Left lung (tissue), 10 donors: ENCODE results near the gene IL5RA. TPM values are rescaled to one million over a fixed set of nuclear protein-coding genes. Genes with fewer than 3 reads are reported as not detected.

Experiments
- ATAC-seq: fragments of 200-7000 bp; cut with Tn5 transposase; one replicate; pipeline ENCODE4 v1.9.1; 2020; ENCODE audit warnings: moderate library complexity
- DNase-seq, 4 donors: peaks; one replicate each; pipeline ENCODE4 v3.0.0-alpha.2; 2013 to 2020
- H3K27ac ChIP-seq, 2 donors: fragments of 200-600 bp; sonication (generic) in 1 of 2; one replicate each; pipeline versions ENCODE4 v1.5.0 to v1.8.0; 2020 to 2021
- H3K27me3 ChIP-seq, 2 donors: fragments of 200-600 bp; sonication (generic) in 1 of 2; one replicate each; pipeline versions ENCODE4 v1.5.0 to v1.8.0; 2020 to 2021
- H3K36me3 ChIP-seq, 2 donors: fragments of 200-600 bp; sonication (generic) in 1 of 2; one replicate each; pipeline versions ENCODE4 v1.5.0 to v1.8.0; 2020 to 2021
- H3K4me1 ChIP-seq, 2 donors: fragments of 200-600 bp; one replicate each; pipeline ENCODE4 v1.8.0; 2021
- H3K4me3 ChIP-seq, 2 donors: fragments of 200-600 bp; sonication (generic) in 1 of 2; one replicate each; pipeline versions ENCODE4 v1.5.0 to v1.8.0; 2020 to 2021; ENCODE audit warnings: mild to moderate bottlenecking in 1 of 2
- H3K9me3 ChIP-seq, 2 donors: fragments of 200-600 bp; sonication (generic) in 1 of 2; one replicate each; pipeline versions ENCODE4 v1.5.0 to v1.8.0; 2020 to 2021
- CTCF ChIP-seq, 2 donors: fragments of 200-600 bp; sonication (generic) in 1 of 2; IDR thresholded peaks; one replicate each; pipeline versions ENCODE4 v1.5.0 to v1.8.0; 2021; ENCODE audit warnings: antibody characterized with exemption in 2 of 2
- intact Hi-C, 2 donors: fragments of 100-400 bp; cut with DNase I; formaldehyde crosslinking; loops; one replicate each; pipeline versions ENCODE4 v1.11.2 to v1.14.2; 2022
- polyA plus RNA-seq, 6 donors: library from polyadenylated mRNA; unstranded; fragments of 120-200 nt; gene quantifications; one replicate each; pipeline ENCODE4 v1.2.1, GENCODE V29; 2013; ENCODE audit not compliant: insufficient read length in 6 of 6
- total RNA-seq, 2 donors: library from RNA; stranded (reverse); fragmentation: NEBNext Ultra II Directional; extraction: Animal tissue kit (Norgen Biotek cat#: 25700); gene quantifications; one replicate each; pipeline ENCODE4 v1.2.1, GENCODE V29; 2021
- donor health status: DM: no; HTN: yes; CAD: no.
- donor health status: DM: no; HTN: no; CAD: no.

Gene IL5RA
- total and polyA plus RNA-seq, 8 donors: 0.50 to 5.2 (median 2.9) TPM

GRCh38 chr3:3097958-3098357 is 12.2 kb downstream of the IL5RA start:
- no peak for DNase-seq
- Histone ChIP-seq H3K27ac (no peak overlapping the region), H3K4me1 (no peaks in the 10 kb centered on the region), H3K36me3 (no peaks in the 10 kb centered on the region), H3K9me3 (no peaks in the 10 kb centered on the region), H3K4me3 (no peak overlapping the region), H3K27me3 (no peaks in the 10 kb centered on the region)
- no peak for TF ChIP-seq CTCF (IDR thresholded peaks at IDR 0.05)
- no peak for ATAC-seq
- intact Hi-C loops: no loop called here

GRCh38 chr3:3089017-3089416 is 21.2 kb downstream of the IL5RA start:
- H3K27me3 ChIP-seq: no peaks in the 10 kb centered on the region
- no peaks in the 10 kb centered on the region for H3K36me3 ChIP-seq
- H3K27ac ChIP-seq: no peak overlapping the region
- H3K4me1 ChIP-seq: no peaks in the 10 kb centered on the region
- intact Hi-C loops: no loop called here
- DNase-seq (no peak), ATAC-seq (no peak)
- no peaks in the 10 kb centered on the region for H3K9me3 ChIP-seq
- no peak overlapping the region for H3K4me3 ChIP-seq
- TF ChIP-seq CTCF (IDR thresholded peaks at IDR 0.05): no peak

- DNase-seq (no peak), ATAC-seq (no peak)
- intact Hi-C loops: no loop called here
- Histone ChIP-seq H3K9me3 (no peaks in the 10 kb centered on the region), H3K4me1 (no peaks in the 10 kb centered on the region), H3K4me3 (no peak overlapping the region), H3K36me3 (no peaks in the 10 kb centered on the region), H3K27me3 (no peaks in the 10 kb centered on the region), H3K27ac (no peak overlapping the region)
- no peak for TF ChIP-seq CTCF (IDR thresholded peaks at IDR 0.05)
Measured at GRCh38 chr3:3087716-3088465, 22.3 kb downstream of the IL5RA start.

- Histone ChIP-seq H3K4me1 (no peaks in the 10 kb centered on the region), H3K27ac (no peak overlapping the region), H3K36me3 (no peaks in the 10 kb centered on the region), H3K9me3 (no peaks in the 10 kb centered on the region), H3K27me3 (no peaks in the 10 kb centered on the region), H3K4me3 (no peak overlapping the region)
- no peak for ATAC-seq
- TF ChIP-seq CTCF (IDR thresholded peaks at IDR 0.05): no peak
- intact Hi-C loops: no loop called here
- no peak for DNase-seq
Measured at GRCh38 chr3:3087279-3087678, 22.9 kb downstream of the IL5RA start.

GRCh38 chr3:3086239-3086638 is 23.9 kb downstream of the IL5RA start:
- Histone ChIP-seq H3K27ac (peak overlapping the region in 1 of 2 donors; percentile 34), H3K9me3 (no peaks in the 10 kb centered on the region), H3K36me3 (no peaks in the 10 kb centered on the region), H3K27me3 (no peaks in the 10 kb centered on the region), H3K4me3 (no peak overlapping the region), H3K4me1 (no peaks in the 10 kb centered on the region)
- no peak for DNase-seq
- no peak for TF ChIP-seq CTCF (IDR thresholded peaks at IDR 0.05)
- intact Hi-C loops: no loop called here
- ATAC-seq: no peak
